ENCODE results near the gene P2RX1.
A peak's percentile ranks its signal among the peaks of the same experiment; 100 is the strongest.

P2RX1 gene

DNA sequence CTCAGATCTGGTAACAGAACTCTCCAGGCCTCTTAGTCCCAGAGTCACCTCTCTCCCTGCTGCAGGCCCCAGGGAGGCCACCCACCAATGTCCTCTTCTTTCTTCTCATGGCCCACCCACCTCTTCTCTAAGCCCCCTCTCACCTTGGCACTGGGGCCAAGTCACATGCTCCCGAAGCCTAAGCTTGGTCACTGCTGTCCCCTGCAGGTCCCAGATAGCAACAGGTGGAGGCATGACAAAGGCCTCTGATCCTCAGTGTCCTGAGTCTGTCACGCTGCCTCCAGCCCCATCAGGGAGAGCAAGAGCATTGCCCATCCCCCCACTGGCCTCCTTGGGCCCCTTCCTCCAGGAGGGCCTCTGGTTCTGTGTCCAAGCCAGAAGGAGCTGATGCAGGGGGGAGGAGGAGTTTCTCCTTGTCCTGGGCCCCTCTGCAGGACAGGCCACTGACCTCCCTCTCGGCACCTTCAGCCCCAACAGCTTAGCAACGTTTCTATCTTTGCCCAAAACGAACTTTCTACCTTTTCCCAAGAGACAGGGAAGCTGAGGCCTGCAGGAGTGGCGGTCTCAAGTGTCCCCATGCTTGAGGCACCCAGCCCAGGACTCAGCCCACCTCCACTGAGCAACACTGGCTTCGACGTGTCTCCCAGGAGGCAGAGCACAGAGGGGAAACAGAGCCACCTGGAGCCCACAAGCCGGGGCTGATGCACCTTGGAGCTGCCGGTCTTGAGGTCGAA is 8.6 kb downstream of the P2RX1 start:
- TF ChIP-seq ZNF8 (CRISPR knock-in tag; IDR thresholded peaks at IDR 0.05) (no peak), TOX (CRISPR knock-in tag; IDR thresholded peaks at IDR 0.05; ENCODE audit: borderline replicate concordance) (no peak), ISL1 (CRISPR knock-in tag; IDR thresholded peaks at IDR 0.05) (no peak), TCF4 (CRISPR knock-in tag; IDR thresholded peaks at IDR 0.05; ENCODE audit: borderline replicate concordance) (no peak), ZNF70 (CRISPR knock-in tag; IDR thresholded peaks at IDR 0.05) (no peak)
- 0 out of 3 replicates have a peak, but pooled peaks have one; percentile 37 for ATAC-seq

DNA sequence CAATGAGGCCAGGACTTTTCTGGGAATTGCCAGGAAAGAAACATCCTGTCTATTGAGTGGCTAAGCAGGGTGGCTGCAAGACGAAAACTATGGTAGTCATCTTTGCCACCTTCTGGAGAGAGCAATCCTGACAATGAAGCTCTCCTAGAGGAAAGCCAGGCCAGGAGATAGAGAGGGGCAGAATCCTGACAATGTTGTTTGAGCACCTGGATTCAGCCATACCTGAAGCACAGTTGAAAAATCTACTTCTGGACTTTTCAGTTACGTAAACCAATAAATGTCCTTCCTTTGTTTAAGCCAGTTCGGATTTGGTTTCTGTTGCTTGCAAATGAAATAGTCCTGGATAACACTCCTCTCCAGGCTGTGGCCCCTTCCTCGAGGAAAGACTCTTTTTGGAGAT is 9.4 kb downstream of the P2RX1 start:
- no peak for TF ChIP-seq ISL1 (CRISPR knock-in tag; IDR thresholded peaks at IDR 0.05)
- TF ChIP-seq, protein P1, sequence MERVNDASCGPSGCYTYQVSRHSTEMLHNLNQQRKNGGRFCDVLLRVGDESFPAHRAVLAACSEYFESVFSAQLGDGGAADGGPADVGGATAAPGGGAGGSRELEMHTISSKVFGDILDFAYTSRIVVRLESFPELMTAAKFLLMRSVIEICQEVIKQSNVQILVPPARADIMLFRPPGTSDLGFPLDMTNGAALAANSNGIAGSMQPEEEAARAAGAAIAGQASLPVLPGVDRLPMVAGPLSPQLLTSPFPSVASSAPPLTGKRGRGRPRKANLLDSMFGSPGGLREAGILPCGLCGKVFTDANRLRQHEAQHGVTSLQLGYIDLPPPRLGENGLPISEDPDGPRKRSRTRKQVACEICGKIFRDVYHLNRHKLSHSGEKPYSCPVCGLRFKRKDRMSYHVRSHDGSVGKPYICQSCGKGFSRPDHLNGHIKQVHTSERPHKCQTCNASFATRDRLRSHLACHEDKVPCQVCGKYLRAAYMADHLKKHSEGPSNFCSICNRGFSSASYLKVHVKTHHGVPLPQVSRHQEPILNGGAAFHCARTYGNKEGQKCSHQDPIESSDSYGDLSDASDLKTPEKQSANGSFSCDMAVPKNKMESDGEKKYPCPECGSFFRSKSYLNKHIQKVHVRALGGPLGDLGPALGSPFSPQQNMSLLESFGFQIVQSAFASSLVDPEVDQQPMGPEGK (CRISPR knock-in tag; IDR thresholded peaks at IDR 0.05; ENCODE audit: borderline replicate concordance) = no peak
- no peak; the same call in 2 of the 3 replicates for ATAC-seq

- TF ChIP-seq ZNF565 (CRISPR knock-in tag; conservative IDR thresholded peaks at IDR 0.05; ENCODE audit: low read depth) (no peak), PPARA (CRISPR knock-in tag; IDR thresholded peaks at IDR 0.05; ENCODE audit: borderline replicate concordance) (no peak), ZFP30 (CRISPR knock-in tag; IDR thresholded peaks at IDR 0.05) (no peak), CSDC2 (CRISPR knock-in tag; IDR thresholded peaks at IDR 0.05) (no peak), ZNF70 (CRISPR knock-in tag; IDR thresholded peaks at IDR 0.05) (no peak), ZNF8 (CRISPR knock-in tag; IDR thresholded peaks at IDR 0.05) (no peak), OSR1 (CRISPR knock-in tag; IDR thresholded peaks at IDR 0.05) (no peak), SNAI2 (CRISPR knock-in tag; IDR thresholded peaks at IDR 0.05) (no peak), POU6F1 (CRISPR knock-in tag; IDR thresholded peaks at IDR 0.05; ENCODE audit: borderline replicate concordance, low read depth) (no peak), ISL1 (CRISPR knock-in tag; IDR thresholded peaks at IDR 0.05) (no peak)
- TF ChIP-seq, protein P2, sequence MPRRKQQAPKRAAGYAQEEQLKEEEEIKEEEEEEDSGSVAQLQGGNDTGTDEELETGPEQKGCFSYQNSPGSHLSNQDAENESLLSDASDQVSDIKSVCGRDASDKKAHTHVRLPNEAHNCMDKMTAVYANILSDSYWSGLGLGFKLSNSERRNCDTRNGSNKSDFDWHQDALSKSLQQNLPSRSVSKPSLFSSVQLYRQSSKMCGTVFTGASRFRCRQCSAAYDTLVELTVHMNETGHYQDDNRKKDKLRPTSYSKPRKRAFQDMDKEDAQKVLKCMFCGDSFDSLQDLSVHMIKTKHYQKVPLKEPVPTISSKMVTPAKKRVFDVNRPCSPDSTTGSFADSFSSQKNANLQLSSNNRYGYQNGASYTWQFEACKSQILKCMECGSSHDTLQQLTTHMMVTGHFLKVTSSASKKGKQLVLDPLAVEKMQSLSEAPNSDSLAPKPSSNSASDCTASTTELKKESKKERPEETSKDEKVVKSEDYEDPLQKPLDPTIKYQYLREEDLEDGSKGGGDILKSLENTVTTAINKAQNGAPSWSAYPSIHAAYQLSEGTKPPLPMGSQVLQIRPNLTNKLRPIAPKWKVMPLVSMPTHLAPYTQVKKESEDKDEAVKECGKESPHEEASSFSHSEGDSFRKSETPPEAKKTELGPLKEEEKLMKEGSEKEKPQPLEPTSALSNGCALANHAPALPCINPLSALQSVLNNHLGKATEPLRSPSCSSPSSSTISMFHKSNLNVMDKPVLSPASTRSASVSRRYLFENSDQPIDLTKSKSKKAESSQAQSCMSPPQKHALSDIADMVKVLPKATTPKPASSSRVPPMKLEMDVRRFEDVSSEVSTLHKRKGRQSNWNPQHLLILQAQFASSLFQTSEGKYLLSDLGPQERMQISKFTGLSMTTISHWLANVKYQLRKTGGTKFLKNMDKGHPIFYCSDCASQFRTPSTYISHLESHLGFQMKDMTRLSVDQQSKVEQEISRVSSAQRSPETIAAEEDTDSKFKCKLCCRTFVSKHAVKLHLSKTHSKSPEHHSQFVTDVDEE (CRISPR knock-in tag; IDR thresholded peaks at IDR 0.05) = no peak
- ATAC-seq = no peak
These were observed 11.2 kb downstream of the P2RX1 start for GRCh38 chr17:3905017-3905520.

GRCh38 chr17:3904501-3904900 is 11.8 kb downstream of the P2RX1 start:
- TF ChIP-seq PPARA (CRISPR knock-in tag; IDR thresholded peaks at IDR 0.05; ENCODE audit: borderline replicate concordance) (no peak), POU6F1 (CRISPR knock-in tag; IDR thresholded peaks at IDR 0.05; ENCODE audit: borderline replicate concordance, low read depth) (no peak), TOX (CRISPR knock-in tag; IDR thresholded peaks at IDR 0.05; ENCODE audit: borderline replicate concordance) (no peak), ZFP30 (CRISPR knock-in tag; IDR thresholded peaks at IDR 0.05) (no peak), ZFP3 (CRISPR knock-in tag; IDR thresholded peaks at IDR 0.05) (no peak), ZNF8 (CRISPR knock-in tag; IDR thresholded peaks at IDR 0.05) (no peak), RARB (CRISPR knock-in tag; IDR thresholded peaks at IDR 0.05) (no peak)
- TF ChIP-seq, protein P1 (CRISPR knock-in tag; IDR thresholded peaks at IDR 0.05; ENCODE audit: borderline replicate concordance) = no peak
- no peak for ATAC-seq

Data from SK-N-SH treated with all-trans-retinoic acid at 6 μM for 48 hours (cell line).